Endothelial cell (in vitro differentiated cells): ENCODE data around the gene ZNF777. TPM values are rescaled to one million over a fixed set of nuclear protein-coding genes. Genes with fewer than 3 reads are reported as not detected.

Source experiments
- DNase-seq: peaks from one replicate; pipeline ENCODE4 v3.0.0; 2021; ENCODE audit warnings: low spot score
- H3K27ac Mint-ChIP-seq: one replicate; pipeline ENCODE4 v1.8.0; 2021; ENCODE audit warnings: mixed read lengths, inconsistent platforms; ENCODE audit not compliant: unreplicated experiment
- H3K27me3 Mint-ChIP-seq: one replicate; pipeline ENCODE4 v1.8.0; 2021; ENCODE audit warnings: mild to moderate bottlenecking, moderate library complexity, mixed read lengths, inconsistent platforms; ENCODE audit not compliant: unreplicated experiment
- H3K36me3 Mint-ChIP-seq: one replicate; pipeline ENCODE4 v1.8.0; 2021; ENCODE audit warnings: mild to moderate bottlenecking, low read depth, mixed read lengths, inconsistent platforms; ENCODE audit not compliant: unreplicated experiment
- H3K4me1 Mint-ChIP-seq: one replicate; pipeline ENCODE4 v1.8.0; 2021; ENCODE audit warnings: mild to moderate bottlenecking, mixed read lengths, inconsistent platforms; ENCODE audit not compliant: unreplicated experiment
- H3K4me3 Mint-ChIP-seq: one replicate; pipeline ENCODE4 v1.8.0; 2021; ENCODE audit warnings: mild to moderate bottlenecking, mixed read lengths, inconsistent platforms; ENCODE audit not compliant: unreplicated experiment
- H3K9me3 Mint-ChIP-seq: one replicate; pipeline ENCODE4 v1.8.0; 2021; ENCODE audit warnings: mixed read lengths, inconsistent platforms; ENCODE audit not compliant: unreplicated experiment
- total RNA-seq: library from RNA; stranded (reverse); fragmentation: NEBNext Ultra II Directional; extraction: Animal tissue kit (Norgen Biotek cat#: 25700); gene quantifications from one replicate; pipeline ENCODE4 v1.2.1, GENCODE V29; 2021; ENCODE audit not compliant: unreplicated experiment
- TF ChIP-seq, protein P1 (sequence below): fragments of 200-600 bp; sonication (generic); IDR thresholded peaks from one replicate; pipeline ENCODE4 v1.5.0; 2021; ENCODE audit warnings: antibody characterized with exemption; ENCODE audit not compliant: unreplicated experiment

Gene ZNF777
- total RNA-seq, 1 donor from 2014 or later: 13.9 TPM

DNA sequence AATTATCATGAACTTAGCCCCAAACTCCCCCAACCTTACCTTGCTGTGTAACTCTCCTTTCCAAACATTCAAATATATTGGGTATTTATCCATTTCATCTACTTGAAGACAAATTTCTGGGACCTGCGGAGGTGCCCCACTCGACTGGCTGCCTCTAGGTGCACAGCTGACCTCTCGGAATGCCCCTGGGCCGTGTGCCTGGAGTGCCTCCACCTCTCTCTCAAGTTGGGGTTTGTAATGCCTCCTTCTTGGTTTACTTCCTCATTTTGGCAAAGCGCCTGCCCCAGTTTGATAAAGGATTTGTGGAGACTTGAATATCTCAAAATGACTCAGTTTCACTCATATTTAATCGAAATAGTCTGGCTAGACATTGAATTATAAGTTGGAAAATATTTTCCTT lies 16.6 kb downstream of the ZNF777 start:
- Mint-ChIP-seq H3K27me3 (no peaks in the 10 kb centered on the region), H3K4me1 (no peaks in the 10 kb centered on the region), H3K4me3 (no peak overlapping the region), H3K9me3 (no peaks in the 10 kb centered on the region), H3K36me3 (peaks cover 30% of the 10 kb centered on the region), H3K27ac (no peak overlapping the region)
- no peak for DNase-seq
- TF ChIP-seq, protein P1, sequence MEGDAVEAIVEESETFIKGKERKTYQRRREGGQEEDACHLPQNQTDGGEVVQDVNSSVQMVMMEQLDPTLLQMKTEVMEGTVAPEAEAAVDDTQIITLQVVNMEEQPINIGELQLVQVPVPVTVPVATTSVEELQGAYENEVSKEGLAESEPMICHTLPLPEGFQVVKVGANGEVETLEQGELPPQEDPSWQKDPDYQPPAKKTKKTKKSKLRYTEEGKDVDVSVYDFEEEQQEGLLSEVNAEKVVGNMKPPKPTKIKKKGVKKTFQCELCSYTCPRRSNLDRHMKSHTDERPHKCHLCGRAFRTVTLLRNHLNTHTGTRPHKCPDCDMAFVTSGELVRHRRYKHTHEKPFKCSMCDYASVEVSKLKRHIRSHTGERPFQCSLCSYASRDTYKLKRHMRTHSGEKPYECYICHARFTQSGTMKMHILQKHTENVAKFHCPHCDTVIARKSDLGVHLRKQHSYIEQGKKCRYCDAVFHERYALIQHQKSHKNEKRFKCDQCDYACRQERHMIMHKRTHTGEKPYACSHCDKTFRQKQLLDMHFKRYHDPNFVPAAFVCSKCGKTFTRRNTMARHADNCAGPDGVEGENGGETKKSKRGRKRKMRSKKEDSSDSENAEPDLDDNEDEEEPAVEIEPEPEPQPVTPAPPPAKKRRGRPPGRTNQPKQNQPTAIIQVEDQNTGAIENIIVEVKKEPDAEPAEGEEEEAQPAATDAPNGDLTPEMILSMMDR: no peak

DNA sequence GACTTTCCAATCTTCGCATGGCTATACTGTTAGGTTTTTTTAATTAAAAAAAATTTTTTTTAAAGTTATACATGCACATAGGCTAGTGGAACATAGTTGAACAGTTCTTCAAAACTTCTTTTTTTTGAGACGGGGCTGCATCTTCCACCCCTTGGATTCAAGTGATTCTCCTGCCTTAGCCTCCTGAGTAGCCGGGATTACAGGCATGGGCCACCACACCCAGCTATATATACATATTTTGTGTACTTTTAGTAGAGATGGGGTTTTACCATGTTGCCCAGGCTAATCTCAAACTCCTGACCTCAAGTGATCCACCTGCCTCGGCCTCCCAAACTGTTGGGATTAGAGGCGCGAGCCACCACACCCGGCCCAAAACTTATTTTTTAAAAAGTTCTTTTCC lies 17.3 kb downstream of the ZNF777 start:
- Mint-ChIP-seq H3K9me3 (no peaks in the 10 kb centered on the region), H3K27me3 (no peaks in the 10 kb centered on the region), H3K4me1 (no peaks in the 10 kb centered on the region), H3K27ac (no peak overlapping the region), H3K4me3 (no peak overlapping the region), H3K36me3 (peaks cover 34% of the 10 kb centered on the region)
- DNase-seq: no peak
- TF ChIP-seq, protein P1: no peak

- H3K4me3 Mint-ChIP-seq: no peak overlapping the region
- no peak overlapping the region for H3K27ac Mint-ChIP-seq
- H3K9me3 Mint-ChIP-seq: no peaks in the 10 kb centered on the region
- peaks cover 34% of the 10 kb centered on the region for H3K36me3 Mint-ChIP-seq
- DNase-seq: no peak
- H3K27me3 Mint-ChIP-seq: no peaks in the 10 kb centered on the region
- no peaks in the 10 kb centered on the region for H3K4me1 Mint-ChIP-seq
- TF ChIP-seq, protein P1: no peak
Measured at GRCh38 chr7:149442924-149443323, 17.9 kb downstream of the ZNF777 start.

DNA sequence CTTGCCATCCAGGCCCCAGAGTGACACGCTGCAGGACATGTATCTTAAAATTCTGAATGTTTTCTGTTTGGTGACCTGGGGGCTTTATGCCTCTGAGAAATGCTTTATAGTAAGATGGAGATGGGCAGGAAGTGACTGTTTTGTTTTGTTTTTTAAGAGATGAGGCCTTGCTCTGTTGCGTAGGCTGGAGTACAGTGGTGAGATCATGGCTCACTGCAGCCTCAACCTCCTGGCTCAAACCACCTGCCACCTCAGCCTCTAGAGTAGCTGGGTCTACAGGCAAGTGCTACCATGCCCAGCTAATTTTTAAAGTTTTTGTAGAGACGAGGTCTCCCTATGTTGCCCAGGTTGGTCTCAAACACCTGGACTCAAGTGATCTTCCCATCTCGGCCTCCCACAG lies 20.6 kb downstream of the ZNF777 start:
- Mint-ChIP-seq H3K9me3 (no peaks in the 10 kb centered on the region), H3K27me3 (no peaks in the 10 kb centered on the region), H3K27ac (no peak overlapping the region), H3K36me3 (peaks cover 17% of the 10 kb centered on the region), H3K4me1 (no peaks in the 10 kb centered on the region), H3K4me3 (no peak overlapping the region)
- DNase-seq: no peak
- TF ChIP-seq, protein P1: no peak

- peaks cover 32% of the 10 kb centered on the region for H3K36me3 Mint-ChIP-seq
- peaks cover 2% of the 10 kb centered on the region for H3K4me1 Mint-ChIP-seq
- no peak for DNase-seq
- H3K9me3 Mint-ChIP-seq: no peaks in the 10 kb centered on the region
- H3K27me3 Mint-ChIP-seq: no peaks in the 10 kb centered on the region
- TF ChIP-seq, protein P1: no peak
- no peak overlapping the region for H3K4me3 Mint-ChIP-seq
- no peak overlapping the region for H3K27ac Mint-ChIP-seq
Measured at GRCh38 chr7:149436358-149436757, 24.5 kb downstream of the ZNF777 start.
